MM.1S (cell line): Measurements from ENCODE around the gene GSTP1.
"Not testable (repeated sequence)": the region's sequence is repeated elsewhere in the genome, so short reads cannot be mapped to it uniquely, and the experiment has no call there.

ENCODE experiments used
- DNase-seq: peaks from one replicate; pipeline ENCODE4 v3.0.0-alpha.2; 2015
- H2AFZ ChIP-seq: fragments of 300-600 bp; sonication (generic); 2 replicates; pipeline ENCODE4 v1.6.0; 2016; ENCODE audit warnings: antibody characterized with exemption, low read length
- H3F3A ChIP-seq: fragments of 300-600 bp; sonication (generic); 2 replicates; pipeline ENCODE4 v1.6.1; 2016; ENCODE audit warnings: mild to moderate bottlenecking, antibody characterized with exemption, low read length, moderate library complexity, mixed read lengths; ENCODE audit not compliant: insufficient read depth
- H3K27ac ChIP-seq: fragments of 300-600 bp; sonication (generic); 2 replicates; pipeline ENCODE4 v1.5.1; 2016; ENCODE audit warnings: mild to moderate bottlenecking, low read length
- H3K27me3 ChIP-seq: fragments of 300-600 bp; sonication (generic); replicated peaks from 2 replicates; pipeline ENCODE4 v1.6.0; 2016; ENCODE audit warnings: low read length; ENCODE audit not compliant: insufficient read depth
- H3K36me3 ChIP-seq: fragments of 300-600 bp; sonication (generic); replicated peaks from 2 replicates; pipeline ENCODE4 v1.6.1; 2016; ENCODE audit warnings: mild to moderate bottlenecking, low read length, mixed read lengths; ENCODE audit not compliant: insufficient read depth
- H3K4me1 ChIP-seq: fragments of 300-600 bp; sonication (generic); 2 replicates; pipeline ENCODE4 v1.6.1; 2016; ENCODE audit warnings: low read length, mixed read lengths
- H3K4me2 ChIP-seq: fragments of 300-600 bp; sonication (generic); 2 replicates; pipeline ENCODE4 v1.6.0; 2016; ENCODE audit warnings: low read depth, low read length
- H3K4me3 ChIP-seq: fragments of 300-600 bp; sonication (generic); 2 replicates; pipeline ENCODE4 v1.5.1; 2016; ENCODE audit warnings: low read length, mixed read lengths
- H3K79me2 ChIP-seq: fragments of 300-600 bp; sonication (generic); 2 replicates; pipeline ENCODE4 v1.6.1; 2016; ENCODE audit warnings: mixed run types, low read length, mixed read lengths
- H3K9ac ChIP-seq: fragments of 300-600 bp; sonication (generic); 2 replicates; pipeline ENCODE4 v1.6.1; 2016; ENCODE audit warnings: low read length, mixed read lengths
- H3K9me2 ChIP-seq: fragments of 300-600 bp; sonication (generic); replicated peaks from 2 replicates; pipeline ENCODE4 v1.6.1; 2016; ENCODE audit warnings: mild to moderate bottlenecking, low read length, mixed read lengths; ENCODE audit not compliant: insufficient read depth
- H3K9me3 ChIP-seq: fragments of 300-600 bp; sonication (generic); replicated peaks from 2 replicates; pipeline ENCODE4 v1.6.1; 2016; ENCODE audit warnings: mild to moderate bottlenecking, low read length, mixed read lengths; ENCODE audit not compliant: insufficient read depth
- H4K20me1 ChIP-seq: fragments of 300-600 bp; sonication (generic); 2 replicates; pipeline ENCODE4 v1.6.1; 2016; ENCODE audit warnings: mild to moderate bottlenecking, low read length, moderate library complexity, mixed read lengths; ENCODE audit not compliant: insufficient read depth
- EZH2 ChIP-seq: fragments of 300-600 bp; sonication (generic); optimal IDR thresholded peaks from 2 replicates; pipeline ENCODE3; 2017; ENCODE audit warnings: low read depth, mild to moderate bottlenecking, antibody characterized with exemption, low read length, mixed read lengths
- EZH2phosphoT487 ChIP-seq: fragments of 300-600 bp; sonication (generic); IDR thresholded peaks from 2 replicates; pipeline ENCODE4 v1.6.1; 2018; ENCODE audit warnings: antibody characterized with exemption, low read length
- TF ChIP-seq, protein P1 (sequence below): fragments of 300-600 bp; sonication (generic); IDR thresholded peaks from 2 replicates; pipeline ENCODE4 v1.5.1; 2016; ENCODE audit warnings: antibody characterized with exemption, low read length, mixed read lengths

Gene GSTP1

GRCh38 chr11:67594480-67594879 lies 10.9 kb downstream of the GSTP1 start:
- H3K9me2 ChIP-seq: no peaks in the 10 kb centered on the region
- H3K27me3 ChIP-seq: no peaks in the 10 kb centered on the region
- H3F3A ChIP-seq: no peaks in the 10 kb centered on the region; the same call in 1 of the 2 replicates
- TF ChIP-seq, protein P1, sequence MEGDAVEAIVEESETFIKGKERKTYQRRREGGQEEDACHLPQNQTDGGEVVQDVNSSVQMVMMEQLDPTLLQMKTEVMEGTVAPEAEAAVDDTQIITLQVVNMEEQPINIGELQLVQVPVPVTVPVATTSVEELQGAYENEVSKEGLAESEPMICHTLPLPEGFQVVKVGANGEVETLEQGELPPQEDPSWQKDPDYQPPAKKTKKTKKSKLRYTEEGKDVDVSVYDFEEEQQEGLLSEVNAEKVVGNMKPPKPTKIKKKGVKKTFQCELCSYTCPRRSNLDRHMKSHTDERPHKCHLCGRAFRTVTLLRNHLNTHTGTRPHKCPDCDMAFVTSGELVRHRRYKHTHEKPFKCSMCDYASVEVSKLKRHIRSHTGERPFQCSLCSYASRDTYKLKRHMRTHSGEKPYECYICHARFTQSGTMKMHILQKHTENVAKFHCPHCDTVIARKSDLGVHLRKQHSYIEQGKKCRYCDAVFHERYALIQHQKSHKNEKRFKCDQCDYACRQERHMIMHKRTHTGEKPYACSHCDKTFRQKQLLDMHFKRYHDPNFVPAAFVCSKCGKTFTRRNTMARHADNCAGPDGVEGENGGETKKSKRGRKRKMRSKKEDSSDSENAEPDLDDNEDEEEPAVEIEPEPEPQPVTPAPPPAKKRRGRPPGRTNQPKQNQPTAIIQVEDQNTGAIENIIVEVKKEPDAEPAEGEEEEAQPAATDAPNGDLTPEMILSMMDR: no peak
- TF ChIP-seq EZH2 (no peak), EZH2phosphoT487 (no peak)
- H3K4me2 ChIP-seq: no peak overlapping the region
- H3K9ac ChIP-seq: no peak overlapping the region
- DNase-seq: no peak
- H3K4me3 ChIP-seq: no peak overlapping the region
- no peaks in the 10 kb centered on the region for H3K36me3 ChIP-seq
- H3K79me2 ChIP-seq: no peaks in the 10 kb centered on the region
- H3K9me3 ChIP-seq: no peaks in the 10 kb centered on the region
- peaks cover under 1% of the 10 kb centered on the region; the same call in 1 of the 2 replicates for H3K4me1 ChIP-seq
- no peak overlapping the region for H2AFZ ChIP-seq
- H4K20me1 ChIP-seq: no peaks in the 10 kb centered on the region
- no peak overlapping the region for H3K27ac ChIP-seq

- Histone ChIP-seq H3K36me3 (no peaks in the 10 kb centered on the region), H2AFZ (no peak overlapping the region), H3K4me2 (no peak overlapping the region), H3K27me3 (no peaks in the 10 kb centered on the region), H3K27ac (no peak overlapping the region), H3K4me1 (peaks cover 21% of the 10 kb centered on the region), H3K9me3 (no peaks in the 10 kb centered on the region), H3F3A (peaks cover 4% of the 10 kb centered on the region; the same call in 1 of the 2 replicates), H4K20me1 (no peaks in the 10 kb centered on the region), H3K4me3 (no peak overlapping the region), H3K9me2 (no peaks in the 10 kb centered on the region), H3K79me2 (no peaks in the 10 kb centered on the region), H3K9ac (no peak overlapping the region)
- TF ChIP-seq EZH2 (no peak), EZH2phosphoT487 (no peak)
- TF ChIP-seq, protein P1: no peak
- no peak for DNase-seq
Measured at GRCh38 chr11:67596753-67597300, 13.2 kb downstream of the GSTP1 start.

- not testable (repeated sequence) for H3K36me3 ChIP-seq, H3K9ac ChIP-seq, H3K27ac ChIP-seq, H3K79me2 ChIP-seq, H3K4me3 ChIP-seq, H3K9me3 ChIP-seq, H3F3A ChIP-seq, H3K27me3 ChIP-seq, H3K9me2 ChIP-seq, H3K4me2 ChIP-seq, H4K20me1 ChIP-seq, H2AFZ ChIP-seq, DNase-seq
- peaks cover 22% of the 10 kb centered on the region for H3K4me1 ChIP-seq
Measured at GRCh38 chr11:67597458-67597857, 13.8 kb downstream of the GSTP1 start.

DNA sequence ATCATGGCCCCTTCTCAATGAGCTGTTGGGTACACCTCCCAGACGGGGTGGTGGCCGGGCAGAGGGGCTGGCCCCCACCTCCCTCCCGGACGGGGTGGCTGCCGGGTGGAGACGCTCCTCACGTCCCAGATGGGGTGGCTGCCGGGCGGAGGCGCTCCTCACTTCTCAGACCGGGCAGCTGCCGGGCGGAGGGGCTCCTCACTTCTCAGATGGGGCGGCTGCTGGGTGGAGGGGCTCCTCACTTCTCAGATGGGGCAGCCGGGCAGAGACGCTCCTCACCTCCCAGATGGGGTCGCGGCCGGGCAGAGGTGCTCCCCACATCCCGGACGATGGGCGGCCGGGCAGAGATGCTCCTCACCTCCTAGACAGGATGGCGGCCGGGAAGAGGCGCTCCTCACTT lies 14.4 kb downstream of the GSTP1 start:
- not testable (repeated sequence) for H2AFZ ChIP-seq, H3K27me3 ChIP-seq, H4K20me1 ChIP-seq, H3K79me2 ChIP-seq, H3K9me3 ChIP-seq, H3K4me3 ChIP-seq, H3K27ac ChIP-seq, DNase-seq, H3K9ac ChIP-seq, H3K9me2 ChIP-seq, H3K36me3 ChIP-seq, H3F3A ChIP-seq, H3K4me2 ChIP-seq
- peaks cover 22% of the 10 kb centered on the region for H3K4me1 ChIP-seq
